AG08396 (cell line): Measurements from ENCODE around the gene SET.
"Not testable (repeated sequence)": the region's sequence is repeated elsewhere in the genome, so short reads cannot be mapped to it uniquely, and the experiment has no call there.

Source experiments
- DNase-seq: peaks from one replicate; pipeline ENCODE4 v3.0.0; 2012; ENCODE audit warnings: low spot score, mixed read lengths

Gene SET

DNA sequence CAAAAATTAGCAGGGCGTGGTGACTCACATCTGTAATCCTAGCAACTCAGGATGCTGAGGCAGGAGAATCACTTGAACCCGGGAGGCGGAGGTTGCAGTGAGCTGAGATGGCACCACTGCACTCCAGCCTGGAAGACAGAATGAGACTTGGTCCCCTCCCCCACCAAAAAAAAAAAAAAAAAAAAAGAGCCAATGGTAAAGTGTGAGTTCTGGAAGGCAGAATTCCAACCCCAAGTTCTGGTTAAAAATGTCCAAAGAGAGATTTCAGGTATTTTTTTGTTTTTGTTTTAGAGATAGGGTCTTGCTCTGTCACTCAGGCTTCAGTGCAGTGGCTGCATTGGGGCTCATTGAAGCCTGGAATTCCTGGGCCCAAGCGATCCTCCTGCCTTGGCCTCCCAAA lies 1.6 kb upstream of the SET start:
- no peak for DNase-seq

DNA sequence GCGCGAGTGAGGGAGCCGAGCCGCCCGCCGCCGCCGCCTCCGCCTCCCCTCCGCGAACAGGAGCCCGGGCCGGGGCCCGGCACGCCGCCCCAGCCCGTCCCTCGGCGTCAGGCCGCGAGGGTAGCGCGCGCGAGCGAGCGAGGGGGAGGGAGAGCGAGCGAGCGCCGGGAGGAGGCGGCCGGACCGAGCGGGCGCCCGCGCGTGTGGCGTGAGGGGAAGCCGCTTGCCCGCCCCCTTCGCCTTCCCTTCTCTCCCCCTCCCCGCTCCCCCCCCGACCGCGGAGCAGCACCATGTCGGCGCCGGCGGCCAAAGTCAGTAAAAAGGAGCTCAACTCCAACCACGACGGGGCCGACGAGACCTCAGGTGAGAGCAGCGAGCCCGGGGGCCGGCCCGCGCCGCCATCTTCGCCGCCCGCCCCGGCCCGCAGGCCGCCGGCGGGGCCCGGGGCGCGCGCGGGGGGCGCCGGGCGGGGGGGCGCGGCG lies 312 bp downstream of the SET start:
- DNase-seq, result no peak

DNA sequence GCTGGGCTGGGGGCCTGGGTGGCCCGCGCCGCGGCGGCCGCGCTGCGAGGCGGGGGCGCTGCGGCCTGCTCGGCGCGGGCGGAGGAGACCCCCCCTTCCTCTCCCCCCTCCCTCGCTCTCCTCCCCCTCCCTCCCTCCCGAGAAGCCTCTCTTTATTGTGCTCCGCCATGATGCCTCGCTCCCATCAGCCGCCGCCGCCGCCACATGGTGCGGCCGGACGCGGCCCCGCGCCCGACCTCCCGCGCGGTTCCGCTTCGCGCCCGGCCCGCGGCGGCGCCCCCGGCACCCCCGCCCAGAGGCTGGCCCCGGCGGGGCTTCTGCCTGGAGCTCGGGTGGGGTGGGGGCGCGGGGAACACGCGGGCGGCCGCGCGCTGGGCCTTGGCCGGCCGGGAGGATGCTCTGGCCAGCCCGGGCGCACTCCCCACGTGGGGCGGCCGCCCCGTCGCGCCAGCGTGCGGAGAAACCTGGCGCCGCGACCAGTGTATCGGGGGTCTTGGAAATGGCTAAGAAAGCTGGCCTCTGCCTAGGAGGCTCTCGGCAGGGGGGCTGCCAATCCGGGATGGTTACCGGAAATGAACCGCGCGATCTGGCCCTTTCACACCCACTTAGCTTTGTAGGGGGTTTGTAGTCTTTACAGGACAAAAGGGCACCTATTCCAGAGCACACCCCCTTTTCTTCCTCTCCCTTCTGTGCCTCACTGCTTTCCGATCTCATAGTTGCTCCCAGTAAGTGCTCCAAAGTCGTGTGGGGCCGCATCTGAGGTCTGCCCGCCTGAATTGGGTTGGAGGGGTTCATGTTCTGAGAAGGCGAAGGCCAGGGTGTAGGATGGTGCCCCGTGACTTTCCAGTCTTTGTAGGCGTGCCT lies 1.0 kb downstream of the SET start:
- peak; percentile 82 for DNase-seq

DNA sequence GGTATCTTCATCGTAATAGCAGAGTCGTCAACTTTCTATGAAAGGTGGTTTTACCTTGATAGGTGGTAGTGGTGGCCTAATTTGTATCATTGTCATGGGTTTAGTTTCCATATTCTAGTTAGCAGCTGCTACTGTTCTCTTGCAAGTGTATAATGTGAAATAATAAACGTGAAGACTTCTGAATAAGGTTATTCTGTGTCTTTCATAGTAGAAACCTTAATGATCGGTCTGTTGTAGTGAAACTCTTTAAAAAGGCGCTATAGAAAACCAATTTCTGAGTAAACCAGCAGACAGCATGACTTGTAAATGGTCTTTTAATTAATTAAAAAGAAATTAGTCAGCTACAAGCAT lies 1.6 kb downstream of the SET start:
- DNase-seq, result no peak

DNA sequence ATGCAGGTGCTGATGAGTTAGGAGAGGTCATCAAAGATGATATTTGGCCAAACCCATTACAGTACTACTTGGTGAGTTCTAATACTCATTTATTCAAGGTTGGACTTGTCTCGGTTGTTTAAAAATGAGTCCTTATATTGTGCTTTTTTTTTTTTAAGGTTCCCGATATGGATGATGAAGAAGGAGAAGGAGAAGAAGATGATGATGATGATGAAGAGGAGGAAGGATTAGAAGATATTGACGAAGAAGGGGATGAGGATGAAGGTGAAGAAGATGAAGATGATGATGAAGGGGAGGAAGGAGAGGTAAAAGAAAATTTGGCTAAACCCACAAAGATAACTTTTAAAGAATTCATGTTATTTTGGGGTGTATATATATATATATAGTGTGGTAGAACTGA lies 4.7 kb downstream of the SET start:
- not testable (repeated sequence) for DNase-seq

DNA sequence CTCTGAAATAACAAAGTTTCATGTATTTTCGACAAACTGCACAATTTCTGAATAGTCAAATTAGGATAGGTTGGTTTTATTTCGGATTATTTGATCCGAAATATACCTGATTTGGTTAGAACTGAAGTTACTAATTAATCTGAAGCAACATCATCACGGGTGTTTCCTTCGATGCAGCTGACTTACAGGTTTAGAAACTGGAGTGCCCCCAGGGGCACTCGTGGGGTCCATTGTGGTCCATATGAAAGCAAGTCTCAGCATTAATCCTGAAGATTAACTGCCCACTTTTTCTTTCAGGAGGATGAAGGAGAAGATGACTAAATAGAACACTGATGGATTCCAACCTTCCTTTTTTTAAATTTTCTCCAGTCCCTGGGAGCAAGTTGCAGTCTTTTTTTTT lies 5.3 kb downstream of the SET start:
- no peak for DNase-seq

DNA sequence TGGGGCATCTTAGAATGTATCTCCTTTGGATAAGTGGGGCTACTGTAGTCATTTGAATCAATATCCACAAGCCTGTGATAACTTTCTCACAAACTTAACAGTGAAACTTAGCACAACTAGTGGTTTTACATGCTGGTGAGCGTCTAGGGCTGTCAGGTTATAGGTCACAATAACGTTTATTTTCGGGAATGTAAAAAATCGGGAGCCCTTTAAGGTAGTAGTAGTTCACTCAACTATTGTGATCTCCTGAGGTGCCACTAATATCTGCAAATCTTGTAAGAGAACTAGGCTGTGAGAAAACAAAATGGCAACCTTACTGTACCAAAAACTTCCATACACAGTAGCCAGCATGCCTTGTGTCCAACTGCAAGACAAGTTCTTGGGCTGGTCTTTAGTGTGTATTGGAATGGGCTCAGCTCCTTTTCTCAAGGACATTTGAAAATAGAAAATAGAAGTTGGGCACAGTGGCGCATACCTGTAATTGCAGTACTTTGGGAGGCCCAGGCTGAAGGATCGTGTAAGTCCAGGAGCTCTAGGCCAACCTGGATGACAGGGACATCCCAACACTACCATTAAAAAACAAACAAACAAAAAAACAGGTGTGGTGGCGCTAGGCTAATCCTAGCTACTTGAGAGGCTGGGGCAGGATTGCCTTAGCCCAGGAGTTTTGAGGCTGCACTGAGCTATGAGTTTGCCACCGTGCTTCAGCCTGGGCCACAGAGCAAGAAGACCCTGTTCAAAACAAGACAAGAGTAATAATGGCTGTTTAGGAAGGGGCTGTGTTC lies 8.1 kb downstream of the SET start:
- DNase-seq, result no peak

DNA sequence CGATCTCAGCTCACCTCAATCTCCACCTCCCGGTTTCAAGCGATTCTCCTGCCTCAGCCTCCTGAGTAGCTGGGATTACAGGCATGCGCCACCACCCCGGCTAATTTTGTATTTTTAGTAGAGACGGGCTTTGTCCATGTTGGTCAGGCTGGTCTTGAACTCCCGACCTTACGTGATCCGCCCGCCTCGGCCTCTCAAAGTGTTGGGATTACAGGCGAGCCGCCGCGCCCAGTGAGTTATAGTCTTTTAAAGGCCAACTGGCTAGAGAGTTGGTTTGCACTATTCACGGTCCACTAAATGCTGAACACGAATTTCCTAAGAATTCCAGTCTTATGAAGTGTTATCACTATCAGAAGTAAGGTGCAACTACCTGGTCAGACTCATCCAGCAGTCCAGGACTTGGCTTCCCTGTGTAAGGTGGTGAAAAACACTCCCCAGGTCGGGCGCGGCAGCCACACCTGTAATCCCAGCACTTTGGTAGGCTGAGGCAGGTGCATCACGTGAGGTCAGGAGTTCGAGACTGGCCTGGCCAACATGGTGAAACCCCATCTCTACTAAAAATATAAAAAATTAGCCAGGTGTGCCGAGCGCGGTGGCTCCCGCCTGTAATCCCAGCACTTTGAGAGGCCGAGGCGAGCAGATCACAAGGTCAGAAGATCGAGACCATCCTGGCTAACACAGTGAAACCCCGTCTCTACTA lies 10.2 kb downstream of the SET start:
- DNase-seq, result not testable (repeated sequence)

DNA sequence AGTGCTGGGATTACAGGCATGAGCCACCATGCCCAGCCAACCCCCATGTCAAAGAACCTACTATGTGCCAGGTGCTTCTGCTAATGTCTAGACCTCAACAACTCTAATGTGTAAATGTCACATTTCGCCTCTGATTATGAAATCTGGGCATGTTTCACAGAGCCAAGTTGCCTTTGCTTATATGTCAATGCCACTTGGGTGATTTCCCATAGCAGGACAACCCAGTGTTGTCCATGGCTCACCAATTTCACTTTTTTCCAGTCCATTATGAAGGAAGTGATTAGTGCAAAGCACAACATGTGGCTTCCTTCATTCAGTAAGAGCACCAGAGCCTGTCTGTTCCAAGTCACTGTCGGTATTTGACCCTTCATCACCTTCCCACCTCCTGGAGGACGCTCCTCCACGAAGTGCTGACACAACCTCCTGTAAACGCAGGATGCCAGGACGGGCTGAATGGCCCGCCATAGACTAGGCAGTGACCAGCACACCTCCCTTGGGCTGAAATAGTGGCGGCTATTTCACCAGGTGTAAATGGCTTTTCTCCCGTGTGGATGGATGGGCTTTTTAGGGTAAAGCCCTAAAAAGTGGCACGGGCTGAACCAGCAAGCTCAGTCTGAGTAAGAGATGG lies 12.3 kb downstream of the SET start:
- no peak for DNase-seq

DNA sequence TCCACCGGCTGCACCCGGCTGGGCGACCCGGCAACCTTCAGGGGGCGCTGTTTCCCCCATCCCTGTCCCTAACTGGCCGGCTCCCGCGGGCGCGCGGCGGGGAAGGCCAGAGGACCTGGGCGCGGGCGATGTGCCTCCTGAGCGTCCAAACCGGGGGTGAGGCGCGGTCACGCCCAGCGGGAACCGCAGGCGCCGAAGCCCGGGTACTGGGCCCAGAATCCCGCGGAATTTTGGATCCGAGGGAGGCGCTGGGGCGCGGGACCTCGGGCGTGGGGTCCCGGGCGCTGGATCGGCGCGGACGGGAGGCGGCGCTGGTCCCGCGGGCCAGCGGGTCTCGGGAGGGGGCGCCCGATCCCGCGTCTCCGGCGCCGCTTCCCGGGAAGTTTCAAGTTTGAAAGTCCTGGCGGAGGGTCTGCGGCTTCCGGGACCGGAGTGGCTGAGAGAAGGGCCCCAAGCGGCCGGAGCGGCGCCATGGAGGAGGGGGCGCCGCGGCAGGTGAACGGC lies 13.5 kb downstream of the SET start, which contains the start of gene PKN3:
Gene PKN3 (plus strand): TSS at position 59 of the 504 bp plus-strand sequence. CDS start 413 bp downstream, at position 472.
- peak; percentile 96 for DNase-seq

DNA sequence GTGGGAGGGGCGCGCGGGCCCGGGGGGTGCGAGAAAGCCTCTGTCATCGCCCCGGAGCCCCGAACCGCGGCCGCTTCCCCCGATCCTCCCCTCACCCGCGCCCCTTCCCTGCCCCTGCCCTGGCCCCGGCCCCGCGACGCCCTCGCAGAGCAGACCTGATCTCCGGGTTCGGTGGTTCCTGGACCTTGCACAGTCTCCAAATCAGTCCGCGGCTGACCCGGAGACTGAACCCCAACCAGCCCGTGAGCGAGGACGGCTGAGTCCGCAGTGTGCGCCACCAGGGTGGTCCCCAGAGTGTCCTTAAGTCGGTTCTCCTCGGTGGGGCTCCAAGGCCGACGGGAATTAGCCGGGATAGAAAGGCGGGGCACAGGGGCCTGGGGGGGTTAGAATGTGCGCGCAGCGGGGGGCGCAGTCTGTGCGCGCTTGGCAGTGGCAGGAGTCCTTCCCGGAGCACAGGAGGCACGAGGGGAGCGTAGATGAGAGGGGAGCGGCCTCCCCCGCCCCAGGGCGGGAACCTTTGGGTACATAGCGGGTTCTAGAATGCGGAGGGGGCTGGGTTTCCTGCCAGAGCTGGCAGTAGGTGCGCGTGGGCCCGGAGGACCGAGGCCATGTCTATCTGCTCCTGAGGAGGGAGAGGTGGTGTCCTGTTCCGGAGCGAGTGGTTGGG lies 14.1 kb downstream of the SET start:
- DNase-seq, result peak; percentile 48

DNA sequence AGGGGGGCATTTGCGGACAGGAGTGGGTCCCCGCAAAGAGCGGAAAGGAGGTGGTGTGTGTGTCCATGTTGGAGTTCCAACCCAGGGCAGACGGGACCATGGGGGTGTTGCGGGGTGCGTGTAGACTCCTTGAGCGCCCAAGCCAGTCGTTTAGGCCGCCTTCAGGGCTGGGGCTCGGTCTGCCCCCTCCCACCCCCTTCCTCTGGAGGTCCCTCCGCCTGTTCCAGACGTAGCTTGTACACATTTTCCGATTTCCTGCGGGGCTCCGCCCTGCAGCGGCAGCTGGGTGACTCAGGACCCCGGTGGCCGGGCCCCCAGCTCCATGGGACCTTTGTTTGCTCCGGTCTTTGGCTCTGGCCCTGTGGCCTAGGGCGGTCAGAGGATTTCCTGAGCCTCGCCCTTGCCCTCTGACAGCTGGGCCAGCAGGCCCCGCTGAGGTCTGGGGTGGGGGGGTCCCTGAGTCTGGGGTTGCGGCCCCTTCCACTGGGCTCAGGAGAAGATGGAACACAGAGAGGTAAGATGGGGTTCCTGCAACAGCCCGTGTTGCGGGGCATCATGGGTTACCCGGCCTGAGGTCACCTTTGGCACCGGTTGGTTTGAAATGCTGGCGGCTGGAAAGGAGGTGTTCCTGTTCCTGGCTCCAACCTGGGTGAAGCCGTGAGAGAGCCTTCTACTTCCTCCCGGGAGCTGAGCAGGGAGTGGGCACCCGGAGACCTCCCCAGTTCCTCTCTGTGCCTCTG lies 14.8 kb downstream of the SET start:
- no peak for DNase-seq

DNA sequence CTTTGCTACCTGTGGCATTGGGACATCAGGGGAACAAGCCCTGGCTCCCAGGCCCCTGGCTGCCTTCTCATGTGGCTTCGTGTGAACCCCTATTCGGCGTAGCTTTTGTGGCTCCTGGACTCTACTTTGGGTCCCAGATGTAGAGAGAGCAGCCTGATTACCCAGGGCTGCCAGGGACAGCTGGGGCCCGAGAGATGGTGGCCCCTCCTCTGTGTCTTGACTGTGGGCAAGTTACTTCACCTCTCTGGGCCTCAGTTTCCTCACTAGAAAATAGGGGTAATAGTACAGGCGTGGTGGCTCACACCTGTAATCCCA lies 15.3 kb downstream of the SET start:
- no peak for DNase-seq

DNA sequence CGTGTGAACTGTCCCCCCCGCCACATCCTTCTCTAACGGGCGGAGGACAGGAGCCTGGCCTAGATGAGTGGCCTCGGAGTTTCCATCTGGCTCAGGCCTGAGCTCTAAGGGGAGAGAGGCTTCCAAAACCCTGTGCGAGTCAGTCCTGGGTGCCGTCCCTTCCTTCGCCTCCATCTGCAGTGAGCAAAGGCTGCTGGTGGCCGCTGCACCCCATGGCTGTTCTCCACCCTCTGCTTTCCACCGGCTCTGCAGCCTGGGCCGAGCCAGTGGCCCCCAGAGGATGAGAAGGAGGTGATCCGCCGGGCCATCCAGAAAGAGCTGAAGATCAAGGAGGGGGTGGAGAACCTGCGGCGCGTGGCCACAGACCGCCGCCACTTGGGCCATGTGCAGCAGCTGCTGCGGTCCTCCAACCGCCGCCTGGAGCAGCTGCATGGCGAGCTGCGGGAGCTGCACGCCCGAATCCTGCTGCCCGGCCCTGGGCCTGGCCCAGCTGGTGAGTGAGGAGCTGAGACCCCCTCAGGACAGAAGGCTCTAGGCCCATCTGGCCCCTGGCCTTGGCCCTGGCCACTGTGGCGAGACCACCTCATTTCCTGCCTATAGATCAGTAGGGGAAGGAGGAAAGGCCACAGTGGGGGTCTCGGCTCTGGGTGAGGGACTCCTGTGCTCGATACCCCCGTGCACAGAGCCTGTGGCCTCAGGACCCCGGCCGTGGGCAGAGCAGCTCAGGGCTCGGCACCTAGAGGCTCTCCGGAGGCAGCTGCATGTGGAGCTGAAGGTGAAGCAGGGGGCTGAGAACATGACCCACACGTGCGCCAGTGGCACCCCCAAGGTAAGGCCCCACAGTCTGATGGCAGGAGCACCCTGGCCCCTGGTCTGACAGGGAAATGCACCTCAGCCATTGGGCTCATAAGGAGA lies 16.3 kb downstream of the SET start:
- DNase-seq, result no peak

DNA sequence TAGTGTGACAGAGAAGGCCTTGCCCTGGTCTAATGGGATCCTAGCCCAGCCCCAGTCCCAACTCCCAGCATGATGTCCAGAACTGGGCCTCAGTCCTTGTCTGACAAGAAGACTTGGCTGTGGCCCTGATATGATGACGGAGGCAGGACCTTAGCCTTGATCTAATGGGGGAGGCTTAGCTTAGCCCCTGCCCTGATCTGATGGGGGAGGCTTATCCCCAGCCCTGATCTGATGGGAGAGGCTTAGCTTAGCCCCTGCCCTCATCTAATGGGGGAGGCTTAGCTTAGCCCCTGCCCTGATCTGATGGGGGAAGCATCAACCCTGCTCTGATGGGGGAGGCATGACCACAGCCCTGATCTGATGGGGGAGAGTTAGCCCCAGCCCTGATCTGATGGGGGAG lies 17.0 kb downstream of the SET start:
- no peak for DNase-seq

DNA sequence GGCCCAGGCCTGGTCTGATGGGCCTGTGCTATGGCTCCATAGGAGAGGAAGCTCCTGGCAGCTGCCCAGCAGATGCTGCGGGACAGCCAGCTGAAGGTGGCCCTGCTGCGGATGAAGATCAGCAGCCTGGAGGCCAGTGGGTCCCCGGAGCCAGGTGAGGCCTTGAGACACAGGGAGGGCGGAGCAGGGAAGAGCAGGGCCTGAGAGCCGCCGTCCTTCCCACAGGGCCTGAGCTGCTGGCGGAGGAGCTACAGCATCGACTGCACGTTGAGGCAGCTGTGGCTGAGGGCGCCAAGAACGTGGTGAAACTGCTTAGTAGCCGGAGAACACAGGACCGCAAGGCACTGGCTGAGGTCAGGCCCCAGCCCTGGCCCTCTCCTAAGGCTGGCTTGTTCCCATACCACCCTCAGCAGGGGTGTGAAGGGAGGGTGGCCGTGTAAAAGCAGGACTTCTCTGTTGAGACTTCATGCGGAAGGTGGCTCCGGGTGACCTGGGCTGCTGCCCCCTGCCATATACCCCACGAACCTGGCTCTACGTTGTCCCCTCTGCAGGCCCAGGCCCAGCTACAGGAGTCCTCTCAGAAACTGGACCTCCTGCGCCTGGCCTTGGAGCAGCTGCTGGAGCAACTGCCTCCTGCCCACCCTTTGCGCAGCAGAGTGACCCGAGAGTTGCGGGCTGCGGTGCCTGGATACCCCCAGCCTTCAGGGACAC lies 17.8 kb downstream of the SET start:
- no peak for DNase-seq

DNA sequence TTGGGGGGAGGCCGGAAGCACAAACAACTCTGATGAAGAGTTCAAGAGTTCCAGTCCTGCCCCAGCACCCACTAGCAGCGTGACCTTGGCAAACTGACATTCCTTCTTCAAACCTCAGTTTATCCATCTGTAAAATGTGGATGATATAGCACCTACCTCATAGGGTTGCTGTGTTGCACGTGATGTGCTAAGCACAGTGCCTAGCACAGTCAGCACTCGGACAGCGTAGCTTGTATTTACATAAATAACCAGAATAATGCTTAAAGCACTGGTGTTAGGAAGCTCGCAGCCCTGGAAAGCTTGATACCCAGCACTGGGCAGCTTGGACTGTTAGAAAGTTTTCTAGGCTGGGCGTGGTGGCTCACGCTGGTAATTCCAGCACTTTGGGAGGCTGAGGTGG lies 18.4 kb downstream of the SET start:
- DNase-seq, result no peak

DNA sequence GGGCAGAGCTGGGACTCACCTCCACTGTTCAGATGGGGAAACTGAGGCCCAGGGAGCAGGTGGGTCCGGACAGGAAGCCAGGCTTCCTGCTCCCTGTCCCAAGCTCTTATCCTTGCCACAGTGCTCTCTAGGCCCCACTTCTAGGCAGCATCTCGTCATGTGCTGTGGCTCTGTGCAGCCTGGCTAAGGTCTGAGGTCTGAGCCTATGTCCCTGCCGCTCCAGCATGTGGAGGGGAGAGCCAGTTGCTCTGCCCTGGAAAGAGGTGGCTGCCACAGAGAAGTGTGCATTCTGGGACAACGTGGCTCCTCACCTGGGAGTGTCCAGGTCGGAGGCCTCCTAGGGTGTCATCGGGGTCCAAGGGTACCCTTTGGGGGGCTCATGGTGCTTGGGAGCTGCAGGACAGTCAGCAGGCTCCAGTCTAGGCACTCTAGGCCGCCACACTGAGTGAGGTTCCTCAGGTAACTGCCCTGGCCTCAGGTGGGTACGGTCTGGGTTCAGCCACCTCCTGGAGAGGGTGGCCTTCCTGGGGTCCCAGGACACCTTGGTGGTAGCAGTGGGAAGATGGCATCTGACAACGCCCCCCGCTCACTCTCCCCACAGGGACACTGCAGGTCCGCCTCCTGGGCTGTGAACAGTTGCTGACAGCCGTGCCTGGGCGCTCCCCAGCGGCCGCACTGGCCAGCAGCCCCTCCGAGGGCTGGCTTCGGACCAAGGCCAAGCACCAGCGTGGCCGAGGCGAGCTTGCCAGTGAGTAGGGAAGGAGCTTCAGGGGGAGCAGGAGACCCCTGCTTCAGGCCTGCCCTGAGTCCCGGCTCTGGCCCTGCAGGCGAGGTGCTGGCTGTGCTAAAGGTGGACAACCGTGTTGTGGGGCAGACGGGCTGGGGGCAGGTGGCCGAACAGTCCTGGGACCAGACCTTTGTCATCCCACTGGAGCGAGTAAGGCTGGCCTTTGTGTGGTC lies 23.7 kb downstream of the SET start:
- no peak for DNase-seq
